Measurements from ENCODE around the gene BEAN1.

Gene BEAN1

GRCh38 chr16:66467611-66468010 lies 40.5 kb downstream of the BEAN1 start:
- CTCF ChIA-PET, result interaction anchor here (1.2 kb wide), 1 partner anchor 61 kb away, joined by 5 read pairs; no protein-coding TSS in a partner anchor
- POLR2A ChIA-PET, result no interaction called here
- H3K36me3 ChIP-seq (ENCODE audit: control insufficient read depth in 2 of 2, insufficient read depth in 1 of 2, low read length in 2 of 2), result no peaks in the 10 kb centered on the region
- no peaks in the 10 kb centered on the region for H3K9me3 ChIP-seq (ENCODE audit: control insufficient read depth, insufficient read depth, low read depth, low read length)
- no peak overlapping the region for H3K4me3 ChIP-seq (ENCODE audit: low read depth, low read length)
- TF ChIP-seq ZNF280C (tag by site-specific recombination; IDR thresholded peaks at IDR 0.05) (no peak), SP2 (tag by site-specific recombination; IDR thresholded peaks at IDR 0.05) (no peak), ZEB2 (tag by site-specific recombination; IDR thresholded peaks at IDR 0.05) (no peak), ZIC2 (tag by site-specific recombination; IDR thresholded peaks at IDR 0.05) (no peak), ZNF664 (tag by site-specific recombination; IDR thresholded peaks at IDR 0.05) (no peak), KLF9 (tag by site-specific recombination; IDR thresholded peaks at IDR 0.05; ENCODE audit: low read depth) (no peak), ZNF146 (tag by site-specific recombination; IDR thresholded peaks at IDR 0.05) (no peak), BCL11A (tag by site-specific recombination; IDR thresholded peaks at IDR 0.05; ENCODE audit: low read depth) (no peak), ZNF214 (tag by site-specific recombination; IDR thresholded peaks at IDR 0.05; ENCODE audit: borderline replicate concordance) (no peak), SP7 (tag by site-specific recombination; IDR thresholded peaks at IDR 0.05) (no peak), FEZF1 (tag by site-specific recombination; IDR thresholded peaks at IDR 0.05) (no peak), ZBTB11 (tag by site-specific recombination; conservative IDR thresholded peaks at IDR 0.05; ENCODE audit: low read depth) (no peak), KLF1 (tag by site-specific recombination; IDR thresholded peaks at IDR 0.05) (no peak), ZBTB8A (tag by site-specific recombination; IDR thresholded peaks at IDR 0.05) (no peak), SCRT1 (tag by site-specific recombination; IDR thresholded peaks at IDR 0.05; ENCODE audit: borderline replicate concordance) (no peak)
- H3K27ac ChIP-seq (ENCODE audit: extremely low read depth, low read depth, low read length), result no peak overlapping the region
- H3K4me1 ChIP-seq (ENCODE audit: control insufficient read depth, insufficient read depth, low read length), result no peaks in the 10 kb centered on the region

DNA sequence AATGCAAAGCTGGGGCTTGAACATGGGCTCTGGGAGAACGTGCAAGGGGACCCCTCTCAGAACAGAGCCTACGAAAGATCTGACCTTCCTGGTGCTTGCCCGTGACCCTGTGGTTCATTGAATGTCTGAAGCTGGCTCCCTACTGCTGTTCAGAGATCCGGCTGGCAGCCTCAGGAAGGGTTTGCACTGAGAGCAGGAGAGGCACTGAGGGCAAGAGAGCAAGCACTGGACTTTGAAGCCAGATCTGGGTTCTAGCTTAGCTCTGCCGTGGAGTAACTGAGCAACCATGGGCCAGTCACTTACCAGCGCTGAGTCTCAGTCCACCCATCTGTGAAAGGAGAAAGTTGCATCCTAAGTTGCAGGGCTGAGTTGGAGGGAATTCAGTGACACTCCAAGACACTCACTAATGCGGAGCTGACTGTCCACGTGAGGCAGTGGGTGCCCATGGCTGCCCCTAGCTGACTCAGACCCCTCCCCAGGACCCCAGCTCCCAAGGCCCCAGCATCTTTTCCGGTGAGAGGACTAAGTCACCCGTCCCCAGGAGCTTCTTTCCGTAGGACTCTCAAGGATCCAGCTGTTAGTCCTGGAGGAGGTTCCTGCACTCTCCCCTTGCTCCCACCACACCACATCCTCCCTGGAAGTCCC lies 41.3 kb downstream of the BEAN1 start:
- ChIA-PET CTCF (interaction anchor here (0.6 to 1.2 kb wide), 2 partner anchors 38 to 62 kb away, joined by 3 to 5 read pairs; no protein-coding TSS in a partner anchor), POLR2A (no interaction called here)
- H3K27ac ChIP-seq (ENCODE audit: extremely low read depth, low read depth, low read length), result no peak overlapping the region
- H3K4me1 ChIP-seq (ENCODE audit: control insufficient read depth, insufficient read depth, low read length), result no peaks in the 10 kb centered on the region
- no peaks in the 10 kb centered on the region for H3K9me3 ChIP-seq (ENCODE audit: control insufficient read depth, insufficient read depth, low read depth, low read length)
- no peaks in the 10 kb centered on the region for H3K36me3 ChIP-seq (ENCODE audit: control insufficient read depth in 2 of 2, insufficient read depth in 1 of 2, low read length in 2 of 2)
- H3K4me3 ChIP-seq (ENCODE audit: low read depth, low read length), result no peak overlapping the region
- TF ChIP-seq ZIC2 (tag by site-specific recombination; IDR thresholded peaks at IDR 0.05), result no peak
- no peak for TF ChIP-seq ZNF596 (tag by site-specific recombination; IDR thresholded peaks at IDR 0.05)
- no peak for TF ChIP-seq ZNF555 (tag by site-specific recombination; conservative IDR thresholded peaks at IDR 0.05)
- no peak for TF ChIP-seq ZSCAN5A (tag by site-specific recombination; IDR thresholded peaks at IDR 0.05)
- TF ChIP-seq ZNF391 (tag by site-specific recombination; IDR thresholded peaks at IDR 0.05; ENCODE audit: borderline replicate concordance, low read depth), result no peak
- no peak for TF ChIP-seq ZNF677 (tag by site-specific recombination; IDR thresholded peaks at IDR 0.05)
- TF ChIP-seq YY2 (tag by site-specific recombination; IDR thresholded peaks at IDR 0.05), result no peak
- no peak for TF ChIP-seq TCF7L2 (IDR thresholded peaks at IDR 0.05; ENCODE audit: borderline replicate concordance, low read depth, low read length)
- no peak for TF ChIP-seq ZNF514 (tag by site-specific recombination; IDR thresholded peaks at IDR 0.05)
- TF ChIP-seq ZNF777 (tag by site-specific recombination; IDR thresholded peaks at IDR 0.05; ENCODE audit: borderline replicate concordance), result no peak
- no peak for TF ChIP-seq KLF17 (tag by site-specific recombination; IDR thresholded peaks at IDR 0.05)
- TF ChIP-seq ZNF404 (tag by site-specific recombination; IDR thresholded peaks at IDR 0.05), result no peak
- TF ChIP-seq ZNF571 (tag by site-specific recombination; IDR thresholded peaks at IDR 0.05), result no peak

Measured in HEK293 (cell line).